PC-3 (cell line): Measurements from ENCODE around the gene GRIA1. TPM values are rescaled to one million over a fixed set of nuclear protein-coding genes. Genes with fewer than 3 reads are reported as not detected.

ENCODE experiments used
- ATAC-seq: fragments of 200-7000 bp; cut with Tn5 transposase; 2 replicates; pipeline ENCODE4 v1.9.1; 2020; ENCODE audit warnings: mild to moderate bottlenecking, moderate library complexity
- BruUV-seq: library from RNA; stranded (reverse); fragments of 400-500 nt; replicated peaks from 2 replicates; lab custom pipeline; 2021; lab: Mats Ljungman, UMichigan
- CTCF ChIA-PET: fragments of 300-600 bp; sonication (Branson Sonifier 250); formaldehyde crosslinking; loops from one replicate; lab custom pipeline; 2022; ENCODE audit warnings: antibody characterized with exemption; lab: Charles Lee
- POLR2A ChIA-PET: fragments of 300-600 bp; sonication (Branson Sonifier 250); formaldehyde crosslinking; loops from one replicate; lab custom pipeline; 2022; ENCODE audit warnings: antibody characterized with exemption; ENCODE audit not compliant: unreplicated experiment; lab: Charles Lee
- DNase-seq: peaks from one replicate; pipeline ENCODE4 v3.0.0-alpha.2; 2015
- H2AFZ ChIP-seq: fragments of 300-600 bp; sonication (generic); 2 replicates; pipeline ENCODE4 v1.6.0; 2016; ENCODE audit warnings: antibody characterized with exemption, low read length
- H3F3A ChIP-seq: fragments of 300-600 bp; sonication (generic); one replicate; pipeline ENCODE4 v1.6.0; 2017; ENCODE audit warnings: antibody characterized with exemption, low read length, control low read depth, mild to moderate bottlenecking; ENCODE audit not compliant: unreplicated experiment
- H3K27ac ChIP-seq: fragments of 300-600 bp; sonication (generic); 2 replicates; pipeline ENCODE4 v1.5.1; 2016; ENCODE audit warnings: mild to moderate bottlenecking, low read length
- H3K27me3 ChIP-seq: fragments of 300-600 bp; sonication (generic); 2 replicates; pipeline ENCODE4 v1.6.1; 2016; ENCODE audit warnings: low read length, mixed read lengths
- H3K36me3 ChIP-seq: fragments of 300-600 bp; sonication (generic); 2 replicates; pipeline ENCODE4 v1.6.1; 2016; ENCODE audit warnings: low read depth, mixed run types, low read length, mixed read lengths
- H3K4me1 ChIP-seq: fragments of 300-600 bp; sonication (generic); 2 replicates; pipeline ENCODE4 v1.5.1; 2016; ENCODE audit warnings: low read length; ENCODE audit not compliant: insufficient read depth
- H3K4me2 ChIP-seq: fragments of 300-600 bp; sonication (generic); 2 replicates; pipeline ENCODE4 v1.6.0; 2016; ENCODE audit warnings: low read length
- H3K4me3 ChIP-seq: fragments of 300-600 bp; sonication (generic); 2 replicates; pipeline ENCODE4 v1.5.1; 2016; ENCODE audit warnings: mild to moderate bottlenecking, low read length, mixed read lengths
- H3K79me2 ChIP-seq: fragments of 300-600 bp; sonication (generic); 2 replicates; pipeline ENCODE4 v1.6.1; 2017; ENCODE audit warnings: low read length, mixed read lengths
- H3K9ac ChIP-seq: fragments of 300-600 bp; sonication (generic); 2 replicates; pipeline ENCODE4 v1.6.0; 2016; ENCODE audit warnings: mild to moderate bottlenecking, low read length
- H3K9me2 ChIP-seq: fragments of 300-600 bp; sonication (generic); replicated peaks from 2 replicates; pipeline ENCODE4 v1.6.1; 2016; ENCODE audit warnings: mixed run types, low read length, mixed read lengths
- H3K9me3 ChIP-seq: fragments of 300-600 bp; sonication (generic); 2 replicates; pipeline ENCODE4 v1.6.1; 2016; ENCODE audit warnings: low read length, mixed read lengths
- H4K20me1 ChIP-seq: fragments of 300-600 bp; sonication (generic); 2 replicates; pipeline ENCODE4 v1.6.1; 2016; ENCODE audit warnings: low read length, mixed read lengths
- CTCF ChIP-seq: fragments of 300-600 bp; sonication (generic); conservative IDR thresholded peaks from 2 replicates; pipeline ENCODE4 v1.5.1; 2017; ENCODE audit warnings: antibody characterized with exemption, low read depth, mild to moderate bottlenecking, low read length
- EZH2 ChIP-seq: fragments of 300-600 bp; sonication (generic); IDR thresholded peaks from one replicate; pipeline ENCODE4 v1.6.1; 2017; ENCODE audit warnings: antibody characterized with exemption, mild to moderate bottlenecking, low read length; ENCODE audit not compliant: unreplicated experiment
- EZH2phosphoT487 ChIP-seq: fragments of 300-600 bp; sonication (generic); IDR thresholded peaks from 2 replicates; pipeline ENCODE4 v1.6.1; 2018; ENCODE audit warnings: mild to moderate bottlenecking, antibody characterized with exemption, low read length, borderline replicate concordance
- intact Hi-C: fragments of 100-400 bp; cut with micrococcal nuclease; formaldehyde crosslinking; loops from 2 replicates; pipeline ENCODE4 v1.9.0; 2023
- total RNA-seq: library from RNA; depleted of rRNA; stranded (reverse); fragments of >200 nt; gene quantifications from 2 replicates; pipeline ENCODE4 v1.2.3, GENCODE V29; 2014

The GRIA1 gene
- total RNA-seq, 1 experiment from 2014 or later, result not detected

- Histone ChIP-seq H3K27ac (no peak overlapping the region), H3K9me3 (no peaks in the 10 kb centered on the region), H3K9me2 (no peaks in the 10 kb centered on the region), H3K4me2 (no peak overlapping the region), H3K4me1 (peaks cover 9% of the 10 kb centered on the region), H2AFZ (no peak overlapping the region), H3K79me2 (no peaks in the 10 kb centered on the region), H3K27me3 (no peaks in the 10 kb centered on the region), H3F3A (no peaks in the 10 kb centered on the region), H3K9ac (no peak overlapping the region), H3K4me3 (no peak overlapping the region), H3K36me3 (no peaks in the 10 kb centered on the region), H4K20me1 (no peaks in the 10 kb centered on the region)
- POLR2A ChIA-PET, result no interaction called here
- intact Hi-C loops, result no loop called here
- TF ChIP-seq EZH2phosphoT487, result no peak
- TF ChIP-seq CTCF, result no peak
- DNase-seq, result no peak
- CTCF ChIA-PET, result no interaction called here
- BruUV-seq, result no TSS peak
- ATAC-seq, result no peak
Observed at GRCh38 chr5:153558957-153559356, 68.5 kb downstream of the GRIA1 start.

- TF ChIP-seq EZH2phosphoT487 (no peak), EZH2 (no peak), CTCF (no peak)
- no peak for DNase-seq
- ChIA-PET POLR2A (no interaction called here), CTCF (no interaction called here)
- H3K79me2 ChIP-seq, result no peaks in the 10 kb centered on the region
- no peaks in the 10 kb centered on the region for H3F3A ChIP-seq
- no peaks in the 10 kb centered on the region for H3K36me3 ChIP-seq
- H3K4me3 ChIP-seq, result no peak overlapping the region
- intact Hi-C loops, result no loop called here
- H3K4me2 ChIP-seq, result no peak overlapping the region
- H3K27me3 ChIP-seq, result no peaks in the 10 kb centered on the region
- no peak overlapping the region for H3K9ac ChIP-seq
- BruUV-seq, result no TSS peak
- peaks cover 9% of the 10 kb centered on the region for H3K4me1 ChIP-seq
- H4K20me1 ChIP-seq, result no peaks in the 10 kb centered on the region
- no peaks in the 10 kb centered on the region for H3K9me2 ChIP-seq
- H3K27ac ChIP-seq, result no peak overlapping the region
- H2AFZ ChIP-seq, result no peak overlapping the region
- no peaks in the 10 kb centered on the region for H3K9me3 ChIP-seq
- ATAC-seq, result no peak
Observed at GRCh38 chr5:153559926-153560325, 69.5 kb downstream of the GRIA1 start.

GRCh38 chr5:153562189-153562588 is 71.7 kb downstream of the GRIA1 start:
- peak; percentile 73 for DNase-seq

More at GRCh38 chr5:153562189-153562588, 71.7 kb downstream of the GRIA1 start:
- no peaks in the 10 kb centered on the region for H3K9me3 ChIP-seq
- BruUV-seq, result no TSS peak
- no peaks in the 10 kb centered on the region for H3K27me3 ChIP-seq
- peaks cover 9% of the 10 kb centered on the region for H3K4me1 ChIP-seq
- peak; percentile 37; the same call in 1 of the 2 replicates for ATAC-seq
- no peaks in the 10 kb centered on the region for H4K20me1 ChIP-seq
- no peaks in the 10 kb centered on the region for H3K9me2 ChIP-seq
- no peaks in the 10 kb centered on the region for H3K36me3 ChIP-seq
- H3K4me3 ChIP-seq, result no peak overlapping the region
- CTCF ChIA-PET, result no interaction called here
- no peak overlapping the region for H3K9ac ChIP-seq
- intact Hi-C loops, result no loop called here
- H3K27ac ChIP-seq, result no peak overlapping the region
- TF ChIP-seq EZH2phosphoT487 (no peak), EZH2 (no peak), CTCF (no peak)
- H3K4me2 ChIP-seq, result no peak overlapping the region
- no peaks in the 10 kb centered on the region for H3K79me2 ChIP-seq
- POLR2A ChIA-PET, result no interaction called here
- H3F3A ChIP-seq, result no peaks in the 10 kb centered on the region
- H2AFZ ChIP-seq, result no peak overlapping the region
